KMS-11 (cell line): Measurements from ENCODE around the gene LARGE2.

ENCODE experiments used
- H2AFZ ChIP-seq: fragments of 200-600 bp; sonication (generic); 2 replicates; pipeline ENCODE4 v1.6.1; 2016; ENCODE audit warnings: antibody characterized with exemption, mixed run types, low read depth
- H3K27ac ChIP-seq: fragments of 200-600 bp; sonication (generic); 2 replicates; pipeline ENCODE4 v1.6.1; 2016; ENCODE audit warnings: mild to moderate bottlenecking, mixed run types
- H3K27me3 ChIP-seq: fragments of 200-600 bp; sonication (generic); 2 replicates; pipeline ENCODE4 v1.6.1; 2017; ENCODE audit warnings: mild to moderate bottlenecking, low read depth, mixed run types, moderate library complexity; ENCODE audit not compliant: insufficient read depth
- H3K36me3 ChIP-seq: fragments of 200-600 bp; sonication (generic); 2 replicates; pipeline ENCODE4 v1.6.1; 2017; ENCODE audit warnings: mild to moderate bottlenecking, mixed run types; ENCODE audit not compliant: insufficient read depth
- H3K4me1 ChIP-seq: fragments of 200-600 bp; sonication (generic); 2 replicates; pipeline ENCODE4 v1.6.1; 2016; ENCODE audit warnings: mild to moderate bottlenecking, low read depth, mixed run types; ENCODE audit not compliant: poor library complexity, severe bottlenecking
- H3K4me2 ChIP-seq: fragments of 200-600 bp; sonication (generic); 2 replicates; pipeline ENCODE4 v1.7.0; 2016; ENCODE audit warnings: mild to moderate bottlenecking, mixed run types
- H3K4me3 ChIP-seq: fragments of 200-600 bp; sonication (generic); IDR thresholded peaks from 2 replicates; pipeline ENCODE4 v1.6.1; 2017; ENCODE audit warnings: low read depth, low read length, mixed read lengths; ENCODE audit not compliant: insufficient read depth
- H3K79me2 ChIP-seq: fragments of 200-600 bp; sonication (generic); 2 replicates; pipeline ENCODE4 v1.6.1; 2016; ENCODE audit warnings: low read depth, mixed run types; ENCODE audit not compliant: insufficient read depth
- H3K9ac ChIP-seq: fragments of 200-600 bp; sonication (generic); 2 replicates; pipeline ENCODE4 v1.6.1; 2016; ENCODE audit warnings: mild to moderate bottlenecking, mixed run types
- H4K20me1 ChIP-seq: fragments of 200-600 bp; sonication (generic); 2 replicates; pipeline ENCODE4 v1.6.1; 2016; ENCODE audit warnings: mild to moderate bottlenecking, mixed run types; ENCODE audit not compliant: insufficient read depth
- CTCF ChIP-seq: fragments of 200-600 bp; sonication (generic); conservative IDR thresholded peaks from 2 replicates; pipeline ENCODE4 v1.6.1; 2017; ENCODE audit warnings: low read depth, mild to moderate bottlenecking, antibody characterized with exemption, low read length, moderate library complexity, mixed read lengths

Gene LARGE2

DNA sequence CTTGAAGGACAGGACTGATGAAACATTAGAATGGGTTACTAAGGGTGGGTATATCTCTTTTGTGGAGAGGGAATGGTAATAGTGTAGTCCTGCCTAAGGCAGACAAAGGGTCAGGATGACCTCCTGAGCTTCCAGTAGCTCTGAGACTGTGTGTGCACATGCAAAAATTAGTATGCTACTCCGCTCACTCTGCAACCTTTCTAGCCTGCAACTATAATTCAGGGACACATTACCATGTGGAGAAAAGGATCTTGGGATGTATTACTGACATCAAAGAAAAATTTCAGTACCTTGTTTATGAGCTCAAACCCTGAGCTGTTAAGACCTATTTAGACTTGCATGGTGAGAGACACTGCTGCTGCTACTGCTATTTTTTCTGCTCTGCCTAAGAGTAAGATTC is 25.4 kb downstream of the LARGE2 start:
- Histone ChIP-seq H3K4me3 (no peak overlapping the region), H3K4me1 (no peaks in the 10 kb centered on the region), H3K27ac (no peak overlapping the region), H3K4me2 (no peak overlapping the region), H3K79me2 (no peaks in the 10 kb centered on the region), H3K9ac (no peak overlapping the region), H3K27me3 (no peaks in the 10 kb centered on the region), H4K20me1 (no peaks in the 10 kb centered on the region), H2AFZ (no peak overlapping the region), H3K36me3 (no peaks in the 10 kb centered on the region)
- no peak for TF ChIP-seq CTCF

- H3K27me3 ChIP-seq = no peaks in the 10 kb centered on the region
- no peak overlapping the region for H3K4me2 ChIP-seq
- H3K27ac ChIP-seq = no peak overlapping the region
- no peak overlapping the region for H3K4me3 ChIP-seq
- no peak for TF ChIP-seq CTCF
- H3K9ac ChIP-seq = no peak overlapping the region
- H3K79me2 ChIP-seq = no peaks in the 10 kb centered on the region
- H2AFZ ChIP-seq = no peak overlapping the region
- no peaks in the 10 kb centered on the region for H3K4me1 ChIP-seq
- H3K36me3 ChIP-seq = no peaks in the 10 kb centered on the region
- H4K20me1 ChIP-seq = no peaks in the 10 kb centered on the region
Observed at GRCh38 chr11:45948356-45948755, 25.9 kb downstream of the LARGE2 start.

- Histone ChIP-seq H3K79me2 (no peaks in the 10 kb centered on the region), H2AFZ (no peak overlapping the region), H3K4me1 (no peaks in the 10 kb centered on the region), H4K20me1 (no peaks in the 10 kb centered on the region), H3K27ac (no peak overlapping the region), H3K4me2 (no peak overlapping the region), H3K4me3 (no peak overlapping the region), H3K27me3 (no peaks in the 10 kb centered on the region), H3K36me3 (no peaks in the 10 kb centered on the region), H3K9ac (no peak overlapping the region)
- no peak for TF ChIP-seq CTCF
Observed at GRCh38 chr11:45949992-45950407, 27.5 kb downstream of the LARGE2 start.

DNA sequence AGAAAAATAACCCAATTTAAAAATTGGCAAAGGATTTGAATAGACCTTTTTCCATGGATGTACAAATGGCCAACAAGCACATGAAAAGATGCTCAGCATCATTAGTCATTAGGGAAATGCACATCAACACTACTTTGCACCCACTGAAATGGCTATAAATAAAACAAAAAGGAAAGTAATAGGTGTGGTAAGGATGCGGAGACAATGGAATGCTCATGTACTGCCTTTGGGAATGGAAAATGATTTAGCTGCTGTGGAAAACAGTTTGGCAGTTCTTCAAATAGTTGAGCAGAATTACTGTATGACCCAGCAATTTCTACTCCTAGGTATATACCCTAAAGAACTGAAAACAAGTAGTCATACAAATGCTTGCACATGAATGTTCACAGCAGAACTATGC is 37.4 kb downstream of the LARGE2 start:
- no peaks in the 10 kb centered on the region for H3K36me3 ChIP-seq
- no peak overlapping the region for H3K4me3 ChIP-seq
- H3K4me1 ChIP-seq = peaks cover 4% of the 10 kb centered on the region
- TF ChIP-seq CTCF = no peak
- no peak overlapping the region for H3K4me2 ChIP-seq
- H3K79me2 ChIP-seq = no peaks in the 10 kb centered on the region
- H4K20me1 ChIP-seq = no peaks in the 10 kb centered on the region
- no peak overlapping the region for H3K9ac ChIP-seq
- H2AFZ ChIP-seq = no peak overlapping the region
- no peaks in the 10 kb centered on the region for H3K27me3 ChIP-seq
- no peak overlapping the region for H3K27ac ChIP-seq
